Measurements from ENCODE around the gene TENM3.
"Not testable (repeated sequence)": the region's sequence is repeated elsewhere in the genome, so short reads cannot be mapped to it uniquely, and the experiment has no call there.

TENM3 gene

GRCh38 chr4:182803235-182803634 lies 560.0 kb downstream of the TENM3 start:
- no peak for DNase-seq

GRCh38 chr4:182804131-182804530 lies 560.9 kb downstream of the TENM3 start:
- no peak for DNase-seq

- DNase-seq: no peak
Measured at GRCh38 chr4:182805321-182805720, 562.1 kb downstream of the TENM3 start.

GRCh38 chr4:182805750-182806149 lies 562.5 kb downstream of the TENM3 start:
- DNase-seq: no peak

- peak; percentile 59 for DNase-seq
Measured at GRCh38 chr4:182806259-182807252, 563.4 kb downstream of the TENM3 start.

- no peak for DNase-seq
Measured at GRCh38 chr4:182807346-182807745, 564.1 kb downstream of the TENM3 start.

GRCh38 chr4:182807767-182808548 lies 564.8 kb downstream of the TENM3 start:
- DNase-seq: no peak

GRCh38 chr4:182808673-182809416 lies 565.6 kb downstream of the TENM3 start:
- DNase-seq: peak; percentile 51

GRCh38 chr4:182809417-182810102 lies 566.4 kb downstream of the TENM3 start:
- DNase-seq: no peak

GRCh38 chr4:182810103-182810615 lies 567.0 kb downstream of the TENM3 start:
- no peak for DNase-seq

GRCh38 chr4:182812916-182813315 lies 569.7 kb downstream of the TENM3 start:
- no peak for DNase-seq

GRCh38 chr4:182814065-182814464 lies 570.9 kb downstream of the TENM3 start:
- DNase-seq: not testable (repeated sequence)

GRCh38 chr4:182818926-182819730 lies 575.9 kb downstream of the TENM3 start:
- no peak for DNase-seq

- no peak for DNase-seq
Measured at GRCh38 chr4:182819751-182820150, 576.5 kb downstream of the TENM3 start.

GRCh38 chr4:182822554-182822953 lies 579.4 kb downstream of the TENM3 start:
- DNase-seq: no peak

- DNase-seq: no peak
Measured at GRCh38 chr4:182823576-182823975, 580.4 kb downstream of the TENM3 start.

GRCh38 chr4:182825003-182825402 lies 581.8 kb downstream of the TENM3 start:
- DNase-seq: no peak

GRCh38 chr4:182825786-182826185 lies 582.6 kb downstream of the TENM3 start:
- no peak for DNase-seq

GRCh38 chr4:182826391-182826790 lies 583.2 kb downstream of the TENM3 start:
- DNase-seq: no peak

GRCh38 chr4:182827166-182827565 lies 584.0 kb downstream of the TENM3 start:
- no peak for DNase-seq

GRCh38 chr4:182827954-182828353 lies 584.8 kb downstream of the TENM3 start:
- no peak for DNase-seq

Measured in stimulated activated CD4-positive, alpha-beta T cell treated with anti-CD3 and anti-CD28 coated beads, Interleukin-4, amount 100 ng/mL, for 24 hours (primary cell).